Middle frontal gyrus (tissue), 1 donor: Measurements from ENCODE around the gene PHACTR2.

ENCODE experiments used
- DNase-seq: peaks from one replicate; pipeline ENCODE4 v3.0.0-alpha.2; 2015; ENCODE audit warnings: low spot score; ENCODE audit errors: extremely low spot score

PHACTR2 gene

DNA sequence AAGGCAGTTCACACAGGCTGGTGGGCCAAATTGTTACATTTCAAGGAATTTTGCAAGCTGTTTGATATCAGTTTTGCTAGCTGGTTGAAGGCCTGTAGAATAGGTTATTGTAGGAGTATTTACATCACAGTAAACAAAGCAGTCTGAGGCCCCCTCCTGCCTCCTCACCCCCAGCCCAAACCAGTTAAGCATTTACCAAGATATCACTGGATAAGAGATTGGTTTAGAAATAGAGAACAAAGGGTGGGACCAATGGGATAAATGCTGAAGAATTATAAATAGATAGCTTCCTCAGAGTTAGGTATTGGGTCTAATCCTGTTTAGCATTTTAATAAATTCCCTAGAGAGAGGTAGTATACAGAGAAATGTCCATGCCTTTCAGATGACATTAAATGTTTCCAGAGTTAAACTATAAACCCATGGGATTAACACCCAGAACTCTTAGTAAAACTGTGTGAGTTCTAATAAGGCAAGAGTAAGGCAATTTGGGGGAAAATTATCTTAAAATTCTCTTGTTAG, 2.3 kb upstream of the PHACTR2 start:
- DNase-seq, result no peak

DNA sequence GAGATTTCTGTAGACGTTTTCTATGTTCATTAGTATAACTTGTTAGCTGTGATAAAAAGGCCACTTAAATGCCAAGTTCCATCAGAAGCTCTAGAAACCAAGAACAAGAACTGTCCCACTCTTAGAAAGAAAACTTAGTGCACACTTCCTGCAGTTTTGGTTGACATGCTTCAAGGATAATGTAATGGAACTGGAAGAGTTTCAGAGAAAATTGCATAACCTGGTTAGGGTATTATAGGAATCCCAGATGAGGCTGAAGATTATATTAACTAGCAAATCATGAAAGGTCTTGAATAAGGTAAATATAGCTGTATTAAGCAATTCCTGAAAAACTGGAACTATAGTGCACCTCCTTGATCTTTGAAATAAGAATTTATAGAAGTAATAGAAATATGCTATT, 1.8 kb upstream of the PHACTR2 start:
- no peak for DNase-seq

GRCh38 chr6:143676437-143677045, 1.2 kb upstream of the PHACTR2 start:
- no peak for DNase-seq

DNA sequence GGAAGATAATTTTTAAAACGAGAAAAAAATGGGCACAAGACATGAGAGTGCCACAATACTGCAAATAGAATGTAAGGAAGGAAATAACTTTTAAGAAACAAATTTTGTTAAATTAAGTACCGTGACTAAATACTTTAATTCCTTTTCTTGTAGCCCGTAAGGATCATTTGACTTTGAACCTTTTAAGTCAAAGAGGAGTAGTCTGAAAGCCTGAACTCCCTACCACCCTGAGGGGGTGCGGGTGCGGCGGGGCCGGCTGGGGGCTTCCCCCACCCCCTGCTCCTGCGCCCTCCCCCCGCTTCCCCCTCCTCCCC, 231 bp upstream of the PHACTR2 start:
- no peak for DNase-seq

DNA sequence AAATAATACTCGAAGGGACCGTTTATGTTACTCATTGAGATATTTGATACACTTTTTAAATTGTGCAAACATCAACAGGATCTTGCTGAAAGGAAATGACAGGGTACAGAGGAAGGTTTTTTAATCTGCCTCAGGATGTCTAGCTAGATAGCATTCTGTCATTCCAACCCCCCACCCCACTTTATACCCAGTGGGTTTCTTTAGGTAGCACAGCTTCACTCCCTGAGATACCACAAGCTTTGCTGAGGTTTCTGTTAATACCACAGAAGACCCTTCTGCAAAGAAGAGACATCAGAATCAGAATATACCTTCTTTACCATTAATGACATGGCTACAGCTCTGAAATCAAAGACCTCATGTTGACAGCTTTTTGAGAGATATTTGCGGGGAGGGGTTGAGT, 1.3 kb downstream of the PHACTR2 start:
- no peak for DNase-seq

DNA sequence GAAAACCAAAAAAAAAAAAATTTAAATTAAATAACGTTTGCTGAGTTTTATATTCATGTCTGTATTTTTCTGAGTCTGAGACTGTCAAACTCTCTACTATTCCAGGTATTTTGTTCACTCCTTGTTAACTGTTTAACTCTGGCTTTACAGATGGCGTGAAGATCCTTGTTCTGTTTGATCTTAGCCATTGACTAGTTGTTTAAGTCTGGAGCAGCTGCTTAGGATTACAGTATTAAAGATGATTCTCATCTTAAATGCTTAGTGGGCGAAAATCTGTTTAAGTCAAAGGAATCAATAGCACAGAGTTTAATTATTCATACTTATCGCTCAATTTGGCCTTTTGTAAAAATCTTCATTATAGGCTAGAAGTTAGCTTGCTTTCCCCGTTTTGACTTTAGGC, 2.4 kb downstream of the PHACTR2 start:
- DNase-seq, result no peak

DNA sequence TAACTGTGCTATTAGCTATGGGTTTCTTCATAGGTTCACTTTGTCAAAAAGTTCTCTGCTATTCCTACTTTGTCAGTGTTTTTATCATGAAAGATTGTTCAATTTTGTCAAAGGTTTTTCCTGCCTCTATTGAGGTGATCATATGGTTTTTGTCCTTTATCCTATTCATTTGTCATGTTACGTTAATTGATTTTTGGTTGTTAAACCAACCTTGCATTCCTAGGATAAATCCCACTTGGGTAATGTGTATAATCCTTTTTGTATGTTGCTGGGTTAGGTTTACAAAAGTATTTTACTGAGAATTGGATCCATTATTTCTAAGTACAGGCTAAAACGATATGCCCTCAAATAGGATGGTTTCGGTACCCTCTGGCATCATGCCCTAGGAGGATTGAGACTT, 5.0 kb downstream of the PHACTR2 start:
- no peak for DNase-seq

DNA sequence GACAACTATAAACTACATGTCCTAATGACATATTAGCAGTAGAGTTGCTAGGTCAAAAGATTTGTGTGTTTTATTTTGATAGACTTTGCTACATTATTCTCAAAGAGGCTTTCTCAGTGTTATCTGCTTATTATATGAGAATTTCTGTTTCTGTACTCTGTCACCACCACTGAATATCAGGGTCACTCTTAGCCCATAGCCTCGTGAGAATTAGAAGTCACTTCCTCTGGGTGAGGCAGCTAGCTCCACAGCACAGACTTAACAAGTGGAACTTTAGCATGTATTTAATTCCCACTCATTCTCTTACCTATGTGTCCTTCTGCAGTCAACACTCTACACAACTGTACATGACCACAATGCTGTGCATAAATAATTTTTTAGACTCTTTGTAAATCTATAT, 6.7 kb downstream of the PHACTR2 start:
- no peak for DNase-seq

- DNase-seq, result no peak
Observed at GRCh38 chr6:143685653-143686052, 7.9 kb downstream of the PHACTR2 start.

DNA sequence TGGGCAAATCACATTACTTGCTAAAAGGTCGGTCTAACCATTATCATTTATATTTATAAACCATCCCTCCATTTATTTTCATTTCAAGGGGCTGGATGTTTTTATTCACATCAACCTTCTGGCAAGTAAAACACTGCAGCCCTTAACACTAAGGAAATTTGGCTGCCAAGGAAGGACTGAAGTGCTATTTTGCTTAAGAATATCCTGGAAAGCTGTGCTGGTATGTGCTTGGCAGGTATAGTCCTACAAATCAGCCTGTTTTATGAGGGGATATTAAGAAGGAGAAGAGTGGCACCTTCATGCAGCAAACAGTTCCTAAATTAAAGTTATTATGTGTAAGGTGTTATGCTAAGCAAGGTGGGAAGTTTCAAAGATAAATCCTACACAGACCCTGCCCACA, 9.8 kb downstream of the PHACTR2 start:
- no peak for DNase-seq

GRCh38 chr6:143688681-143689080, 10.9 kb downstream of the PHACTR2 start:
- no peak for DNase-seq

DNA sequence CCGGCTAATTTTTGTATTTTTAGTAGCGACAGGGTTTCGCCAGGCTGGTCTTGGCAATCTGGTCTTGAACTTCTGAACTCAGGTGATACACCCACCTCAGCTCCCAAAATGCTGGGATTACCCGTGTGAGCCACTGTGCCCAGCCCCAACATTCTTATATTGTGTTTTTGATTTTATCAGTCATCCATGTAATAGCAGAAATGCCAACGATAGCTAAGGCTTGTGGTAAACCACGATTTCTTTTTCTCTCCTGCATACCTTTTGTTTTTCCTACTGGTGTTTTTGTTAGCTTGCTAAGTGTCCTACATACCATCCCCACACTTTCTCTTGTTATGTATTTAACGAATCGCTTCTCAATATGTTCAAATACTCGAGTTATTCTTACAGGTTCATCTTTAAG, 12.1 kb downstream of the PHACTR2 start:
- DNase-seq, result no peak

DNA sequence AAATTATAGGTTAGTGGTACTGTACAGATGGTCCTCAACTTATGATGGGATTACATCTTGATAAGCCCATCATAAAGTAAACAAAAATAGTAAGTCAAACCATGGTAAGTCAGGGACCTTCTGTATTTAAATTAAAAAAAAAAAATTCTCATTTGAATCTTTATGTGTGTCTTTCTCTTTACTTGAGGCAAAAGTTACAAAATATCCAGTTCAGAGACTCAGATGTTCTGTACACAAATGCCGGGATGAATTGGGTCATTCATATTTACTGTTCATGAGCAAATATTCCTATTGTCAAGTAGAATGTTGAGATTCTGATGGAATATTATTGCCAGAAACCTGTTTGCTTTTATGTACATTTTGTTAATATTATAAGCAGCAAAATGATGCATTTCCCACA, 13.4 kb downstream of the PHACTR2 start:
- DNase-seq, result no peak

- no peak for DNase-seq
Observed at GRCh38 chr6:143691900-143692636, 14.3 kb downstream of the PHACTR2 start.

DNA sequence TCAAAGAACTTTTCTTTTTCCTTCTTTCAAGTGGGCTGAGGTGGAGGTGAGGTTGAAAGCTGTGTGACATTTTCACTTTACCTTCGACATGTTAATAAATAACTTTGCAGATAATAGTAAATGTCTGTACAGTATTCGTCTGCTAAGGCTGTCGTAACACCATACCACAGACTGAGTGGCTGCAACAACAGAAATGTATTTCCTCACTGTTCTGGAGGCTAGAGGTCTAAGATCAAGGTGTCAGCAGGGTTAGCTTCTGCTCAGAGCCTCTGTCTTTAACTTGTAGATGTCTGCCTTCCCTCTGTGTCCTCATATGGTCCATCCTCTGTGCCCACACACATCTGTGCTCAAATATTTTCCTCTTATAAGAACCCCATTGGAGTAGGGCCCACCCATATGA, 14.9 kb downstream of the PHACTR2 start:
- no peak for DNase-seq

DNA sequence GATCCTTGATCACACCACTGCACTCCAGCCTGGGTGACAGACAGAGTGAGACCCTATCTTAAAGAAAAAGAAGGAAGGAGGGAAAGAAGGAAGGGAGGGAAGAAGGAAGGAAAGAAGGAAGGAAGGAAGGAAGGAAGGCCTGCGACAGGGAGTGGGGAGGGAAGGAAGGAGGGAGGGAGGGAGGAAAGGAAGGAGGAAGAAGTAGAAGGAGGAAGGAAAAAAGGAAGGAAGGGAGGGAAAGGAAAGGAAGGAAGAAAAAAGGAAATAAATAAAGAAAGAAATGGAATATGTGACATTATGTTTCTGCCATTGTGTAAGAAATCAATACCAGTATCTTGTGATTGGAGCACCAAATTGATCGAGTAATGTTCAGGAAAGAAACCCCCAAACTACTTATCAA, 16.2 kb downstream of the PHACTR2 start:
- DNase-seq, result no peak

DNA sequence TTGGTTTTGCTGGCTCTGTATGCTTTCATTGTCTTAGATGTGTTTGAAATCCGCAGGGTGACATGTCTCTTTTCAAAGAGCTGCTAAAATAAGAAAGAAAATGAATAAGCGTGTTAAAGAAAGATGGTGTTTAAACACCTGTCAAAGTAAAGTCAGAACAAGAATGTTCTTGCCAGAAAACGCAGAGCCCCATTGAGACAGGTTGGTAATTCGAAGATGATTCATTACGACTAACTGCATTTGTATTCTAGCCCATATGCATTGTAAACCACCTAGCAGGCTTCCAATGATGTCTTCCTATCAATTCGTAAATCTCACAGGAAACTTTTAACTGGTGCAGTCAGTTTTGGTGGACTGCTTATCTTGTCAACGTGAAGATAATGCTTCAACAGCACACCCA, 16.8 kb downstream of the PHACTR2 start:
- DNase-seq, result no peak

DNA sequence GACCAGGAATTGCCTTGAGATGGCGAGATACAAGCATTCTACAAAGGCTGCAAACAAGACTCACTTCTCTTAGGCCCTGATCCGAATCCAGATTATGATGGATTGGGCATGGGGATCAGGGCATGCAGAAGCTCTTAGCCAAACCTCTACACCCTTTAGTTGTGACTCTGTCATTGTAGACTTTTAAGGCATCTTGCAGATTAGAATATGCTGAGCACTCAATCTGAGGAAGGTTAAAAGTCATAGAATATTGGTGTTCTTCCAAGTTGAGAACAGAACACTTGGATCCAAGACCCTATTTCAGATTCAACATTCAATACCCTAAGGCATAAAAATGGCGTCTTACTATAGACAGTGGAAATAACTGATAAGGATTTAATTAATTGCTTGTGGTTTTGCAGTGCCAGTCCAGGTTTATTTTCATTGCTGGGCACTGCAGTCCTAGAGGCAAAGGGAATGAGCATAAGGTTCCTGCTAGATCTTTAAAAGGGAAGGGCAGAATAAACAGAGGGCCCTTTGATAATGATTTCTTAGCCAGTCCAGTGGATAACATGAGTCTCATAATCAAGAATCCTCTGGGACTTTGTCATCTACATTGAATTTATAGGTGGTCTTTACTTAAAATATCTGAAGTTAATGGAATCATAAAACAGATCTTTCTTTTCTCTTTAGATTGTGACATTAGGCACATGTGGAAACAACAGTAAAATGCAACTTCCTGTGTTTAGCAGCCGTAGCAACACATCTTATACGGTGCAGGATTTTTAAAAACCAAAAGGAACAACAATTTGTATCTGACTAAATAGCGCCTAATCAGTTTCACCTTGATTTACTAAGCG, 17.6 kb downstream of the PHACTR2 start:
- DNase-seq, result no peak

DNA sequence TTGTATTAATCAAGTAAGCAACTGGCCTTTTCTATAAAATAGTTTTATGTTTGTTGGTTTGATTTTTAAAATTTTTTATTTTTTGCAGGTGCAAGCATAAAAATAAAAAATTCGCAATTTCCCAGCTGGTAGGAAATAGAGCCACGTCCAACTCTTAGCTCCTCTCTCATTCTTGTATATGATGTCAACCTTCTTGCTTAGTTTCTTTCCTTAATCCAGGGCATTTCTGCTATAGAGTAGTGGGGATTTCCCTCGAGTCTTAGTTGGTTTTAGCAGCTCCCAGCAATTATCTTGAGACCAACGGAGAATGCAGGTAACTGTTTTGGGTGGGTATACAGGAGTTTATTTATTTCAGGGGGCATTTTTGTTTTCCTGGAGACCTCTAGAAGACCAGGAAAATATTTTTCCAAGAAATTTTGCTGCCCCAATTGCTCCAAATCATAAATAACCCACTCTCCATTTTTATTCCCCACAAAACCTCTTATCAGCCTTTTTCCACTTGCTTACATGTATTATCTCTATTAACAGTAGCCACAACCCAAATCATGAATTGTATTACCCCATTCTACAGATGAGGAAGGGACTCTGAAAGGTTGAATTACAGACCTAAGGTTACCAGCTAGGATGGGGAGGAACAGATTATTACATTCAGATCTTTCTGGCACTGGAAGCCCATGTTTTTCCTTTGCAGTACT, 18.4 kb downstream of the PHACTR2 start:
- no peak for DNase-seq

GRCh38 chr6:143696664-143697000, 18.9 kb downstream of the PHACTR2 start:
- no peak for DNase-seq

DNA sequence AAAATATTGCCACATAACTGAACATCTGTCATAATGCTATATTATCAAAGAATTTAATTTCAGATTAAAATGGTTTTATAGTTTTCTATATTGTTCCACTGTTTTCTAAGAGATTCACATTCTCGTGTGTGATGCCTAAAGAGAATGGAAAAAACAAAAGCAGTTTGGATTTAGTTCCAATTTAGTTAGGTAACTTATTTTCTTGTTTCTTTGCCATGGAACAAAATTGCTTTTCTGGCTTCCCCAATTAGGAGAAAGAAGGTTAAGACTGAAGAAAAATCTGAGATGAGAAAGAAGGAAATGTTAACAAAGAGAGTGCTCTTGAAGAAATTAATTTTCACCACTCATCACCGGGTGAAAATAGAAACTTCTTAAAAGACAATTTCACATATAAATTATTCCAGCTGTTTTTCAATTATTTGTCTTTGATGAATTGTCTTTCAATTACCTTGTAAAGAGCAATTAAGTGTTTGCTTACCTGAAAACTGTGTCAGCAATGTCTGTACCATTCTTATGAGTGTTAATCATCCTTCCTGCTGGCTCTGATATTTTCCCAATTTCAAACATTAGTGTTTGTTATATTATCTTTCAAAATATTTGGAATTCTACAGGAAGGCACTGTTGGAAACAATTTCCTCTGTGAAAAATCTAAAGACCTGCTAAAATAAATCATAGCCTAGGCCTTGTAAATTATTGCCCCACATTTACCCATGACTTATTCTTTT, 19.5 kb downstream of the PHACTR2 start:
- DNase-seq, result no peak
